ENCODE measurements around the gene TNIK. TPM values are rescaled to one million over a fixed set of nuclear protein-coding genes. Genes with fewer than 3 reads are reported as not detected.

Gene TNIK
- total and polyA plus RNA-seq, 2 of the 4 experiments (the other 2 are of a cell fraction) = 3.4 to 6.3 TPM

DNA sequence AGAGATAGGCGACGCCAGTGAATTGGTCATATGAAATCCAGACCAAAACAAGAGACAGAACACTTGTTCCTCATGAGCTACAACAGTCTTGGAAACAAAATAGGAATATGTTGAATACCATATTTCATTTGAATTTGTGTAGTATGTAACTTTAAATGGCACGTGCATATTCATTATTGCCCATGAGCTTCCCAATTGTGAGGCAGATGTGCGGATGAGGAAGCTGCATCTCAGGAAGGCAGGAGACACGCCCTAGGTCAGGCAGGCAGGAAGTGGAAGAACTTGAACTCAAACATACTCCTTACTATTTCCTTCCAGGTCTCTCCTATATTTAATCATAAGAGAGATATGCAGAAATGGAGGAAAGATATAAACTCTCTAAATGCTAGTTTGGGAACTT, 326.9 kb downstream of the TNIK start:
- Histone ChIP-seq H3K9me3 (ENCODE audit: control insufficient read depth, insufficient read depth, low read length) (no peaks in the 10 kb centered on the region), H3K4me3 (ENCODE audit: insufficient read depth, low read depth, low read length) (no peak overlapping the region), H3K36me3 (ENCODE audit: control insufficient read depth, insufficient read depth, low read length) (peaks cover 1% of the 10 kb centered on the region; the same call in 1 of the 2 replicates), H3K4me2 (ENCODE audit: low read depth, low read length) (no peak overlapping the region), H3K56ac (ENCODE audit: extremely low read depth, insufficient read depth, low read length) (no peak overlapping the region), H3K79me1 (ENCODE audit: low read depth in 1 of 2, low read length in 2 of 2) (no peaks in the 10 kb centered on the region), H3K9me1 (ENCODE audit: insufficient read depth, low read length) (peaks cover 2% of the 10 kb centered on the region; the same call in 1 of the 2 replicates), H3K23ac (ENCODE audit: low read depth, low read length) (no peak overlapping the region), H3K4me1 (ENCODE audit: control insufficient read depth, insufficient read depth, low read length) (peaks cover 7% of the 10 kb centered on the region), H3K14ac (replicated peaks; ENCODE audit: low read depth, low read length) (no peak overlapping the region), H3K27ac (ENCODE audit: insufficient read depth, low read length) (no peak overlapping the region), H2AFZ (replicated peaks; ENCODE audit: low read length, poor library complexity) (no peak overlapping the region), H3K4ac (ENCODE audit: low read depth, low read length) (0 out of 2 replicates have a peak overlapping the region, but pooled peaks have one; percentile 46), H4K5ac (ENCODE audit: low read depth, low read length) (no peak overlapping the region), H3K18ac (ENCODE audit: low read depth, low read length) (no peak overlapping the region), H2BK15ac (ENCODE audit: low read depth, low read length) (no peak overlapping the region), H2BK5ac (ENCODE audit: low read depth, low read length, poor library complexity, severe bottlenecking) (no peak overlapping the region), H2AK9ac (replicated peaks; ENCODE audit: low read depth, low read length, poor library complexity) (no peak overlapping the region), H4K20me1 (ENCODE audit: insufficient read depth, low read length) (no peaks in the 10 kb centered on the region), H3K9ac (ENCODE audit: low read depth, low read length) (no peak overlapping the region), H2AK5ac (ENCODE audit: low read depth, low read length) (no peak overlapping the region), H2BK20ac (ENCODE audit: low read depth, low read length) (peak overlapping the region; percentile 29; the same call in 1 of the 2 replicates), H4K8ac (ENCODE audit: low read depth in 2 of 2, low read length in 2 of 2) (no peak overlapping the region), H4K91ac (ENCODE audit: insufficient read depth, low read depth, low read length) (peak overlapping the region; percentile 47; the same call in 1 of the 2 replicates), H3K27me3 (ENCODE audit: control insufficient read depth, insufficient read depth, low read length) (no peaks in the 10 kb centered on the region), H2BK120ac (ENCODE audit: low read depth, low read length) (no peak overlapping the region)
- ATAC-seq (ENCODE audit: low read depth) (no peak), DNase-seq (no peak)
- in situ Hi-C loops (cut with MboI; ENCODE audit: low sequenced_read_pairs) (no loop called here), dilution Hi-C loops (cut with HindIII; ENCODE audit: low sequenced_read_pairs, unreplicated experiment) (no loop called here), intact Hi-C loops (cut with micrococcal nuclease) (no loop called here)
- CTCF ChIA-PET = no interaction called here
- TF ChIP-seq CHD1 (IDR thresholded peaks at IDR 0.05; ENCODE audit: low read depth, low read length) = no peak
- TF ChIP-seq POLR2A (IDR thresholded peaks at IDR 0.05; ENCODE audit: low read depth, low read length) = no peak
- no peak for TF ChIP-seq BHLHE40 (IDR thresholded peaks at IDR 0.05; ENCODE audit: low read depth, low read length)
- no peak for TF ChIP-seq NFE2L2 (IDR thresholded peaks at IDR 0.05; ENCODE audit: low read depth, low read length)
- TF ChIP-seq RCOR1 (IDR thresholded peaks at IDR 0.05; ENCODE audit: insufficient replicate concordance, low read length) = no peak
- POLR2A ChIA-PET (ENCODE audit: unreplicated experiment) = no interaction called here
- WGBS, 2 experiments (ENCODE audit: extremely low coverage in 2 of 2, insufficient read length in 1 of 2) = no CpG with 5 or more reads among the region's 5 CpGs
- no TSS peak for BruUV-seq (replicated peaks)

Data from IMR-90 (cell line).